Measurements from ENCODE around the gene ABHD6.

DNA sequence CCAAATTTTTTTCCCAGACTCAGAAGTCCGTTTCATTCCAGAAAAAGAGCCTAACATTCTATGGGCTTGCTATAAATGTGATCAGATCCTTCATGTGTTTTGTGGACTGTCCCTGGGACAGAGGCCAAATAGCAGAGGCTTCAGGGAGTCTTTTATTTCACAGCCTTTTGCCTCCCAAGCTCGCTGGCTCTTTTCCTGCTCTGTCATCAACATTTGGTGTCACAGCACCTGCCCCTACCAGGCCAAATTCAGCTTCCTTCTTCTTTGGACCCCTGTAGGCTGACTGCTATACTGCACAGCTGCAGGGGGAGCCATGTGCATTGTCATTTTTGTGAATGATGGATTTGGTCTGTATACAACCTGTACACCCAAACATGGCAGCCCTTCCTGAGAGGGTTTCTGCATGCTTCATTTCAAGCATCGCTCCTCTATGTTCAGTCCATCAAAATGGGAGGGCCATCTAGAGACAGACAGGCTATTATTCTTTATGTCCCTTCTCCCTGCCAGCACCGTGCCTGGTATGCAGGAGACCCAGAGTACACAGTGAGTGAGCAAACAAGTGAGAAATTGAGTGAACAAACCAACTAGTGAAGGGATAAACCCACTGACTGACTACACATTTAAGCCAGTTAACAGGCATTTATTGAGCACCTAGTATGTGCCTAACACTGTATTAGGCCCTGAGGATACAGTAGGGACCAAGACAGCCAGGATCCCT lies 50.6 kb downstream of the ABHD6 start:
- TF ChIP-seq, protein P1, sequence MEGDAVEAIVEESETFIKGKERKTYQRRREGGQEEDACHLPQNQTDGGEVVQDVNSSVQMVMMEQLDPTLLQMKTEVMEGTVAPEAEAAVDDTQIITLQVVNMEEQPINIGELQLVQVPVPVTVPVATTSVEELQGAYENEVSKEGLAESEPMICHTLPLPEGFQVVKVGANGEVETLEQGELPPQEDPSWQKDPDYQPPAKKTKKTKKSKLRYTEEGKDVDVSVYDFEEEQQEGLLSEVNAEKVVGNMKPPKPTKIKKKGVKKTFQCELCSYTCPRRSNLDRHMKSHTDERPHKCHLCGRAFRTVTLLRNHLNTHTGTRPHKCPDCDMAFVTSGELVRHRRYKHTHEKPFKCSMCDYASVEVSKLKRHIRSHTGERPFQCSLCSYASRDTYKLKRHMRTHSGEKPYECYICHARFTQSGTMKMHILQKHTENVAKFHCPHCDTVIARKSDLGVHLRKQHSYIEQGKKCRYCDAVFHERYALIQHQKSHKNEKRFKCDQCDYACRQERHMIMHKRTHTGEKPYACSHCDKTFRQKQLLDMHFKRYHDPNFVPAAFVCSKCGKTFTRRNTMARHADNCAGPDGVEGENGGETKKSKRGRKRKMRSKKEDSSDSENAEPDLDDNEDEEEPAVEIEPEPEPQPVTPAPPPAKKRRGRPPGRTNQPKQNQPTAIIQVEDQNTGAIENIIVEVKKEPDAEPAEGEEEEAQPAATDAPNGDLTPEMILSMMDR (IDR thresholded peaks at IDR 0.05; ENCODE audit: low read depth, low read length): peak; percentile 18
- TF ChIP-seq POLR2A (IDR thresholded peaks at IDR 0.05; ENCODE audit: extremely low read depth, insufficient read length): no peak
